GM19240 (cell line): Measurements from ENCODE around the gene FRA10AC1.
"Not testable (repeated sequence)": the region's sequence is repeated elsewhere in the genome, so short reads cannot be mapped to it uniquely, and the experiment has no call there.

Experiments
- DNase-seq: peaks from one replicate; pipeline ENCODE4 v3.0.0; 2011; ENCODE audit warnings: low spot score; ENCODE audit not compliant: insufficient read length

FRA10AC1 gene

GRCh38 chr10:93703841-93704240 lies 1.4 kb upstream of the FRA10AC1 start:
- no peak for DNase-seq

GRCh38 chr10:93703066-93703465 lies 674 bp upstream of the FRA10AC1 start:
- no peak for DNase-seq

GRCh38 chr10:93701866-93702209 lies 554 bp downstream of the FRA10AC1 start:
- no peak for DNase-seq

GRCh38 chr10:93697207-93697606 lies 5.2 kb downstream of the FRA10AC1 start:
- no peak for DNase-seq

- not testable (repeated sequence) for DNase-seq
These were observed 5.8 kb downstream of the FRA10AC1 start for GRCh38 chr10:93696582-93696981.

GRCh38 chr10:93695740-93696139 lies 6.7 kb downstream of the FRA10AC1 start:
- DNase-seq = no peak

GRCh38 chr10:93687737-93688136 lies 14.7 kb downstream of the FRA10AC1 start:
- no peak for DNase-seq

GRCh38 chr10:93680412-93681047 lies 21.9 kb downstream of the FRA10AC1 start:
- no peak for DNase-seq

- DNase-seq = no peak
These were observed 23.4 kb downstream of the FRA10AC1 start for GRCh38 chr10:93678805-93679587.

GRCh38 chr10:93678386-93678785 lies 24.0 kb downstream of the FRA10AC1 start:
- no peak for DNase-seq

GRCh38 chr10:93673791-93674190 lies 28.6 kb downstream of the FRA10AC1 start:
- DNase-seq = no peak

- no peak for DNase-seq
These were observed 29.5 kb downstream of the FRA10AC1 start for GRCh38 chr10:93672890-93673289.

- DNase-seq = no peak
These were observed 30.2 kb downstream of the FRA10AC1 start for GRCh38 chr10:93672022-93672678.

- no peak for DNase-seq
These were observed 31.4 kb downstream of the FRA10AC1 start for GRCh38 chr10:93671042-93671441.

- DNase-seq = no peak
These were observed 32.0 kb downstream of the FRA10AC1 start for GRCh38 chr10:93670372-93670771.

- no peak for DNase-seq
These were observed 34.6 kb downstream of the FRA10AC1 start for GRCh38 chr10:93667795-93668194.

GRCh38 chr10:93666030-93666429 lies 36.4 kb downstream of the FRA10AC1 start:
- no peak for DNase-seq

GRCh38 chr10:93657757-93658156 lies 44.6 kb downstream of the FRA10AC1 start:
- no peak for DNase-seq

- no peak for DNase-seq
These were observed 46.2 kb downstream of the FRA10AC1 start for GRCh38 chr10:93656155-93656554.

- DNase-seq = no peak
These were observed 48.2 kb downstream of the FRA10AC1 start for GRCh38 chr10:93654201-93654600.

- DNase-seq = no peak
These were observed 49.5 kb downstream of the FRA10AC1 start for GRCh38 chr10:93652857-93653256.

GRCh38 chr10:93639791-93640190 lies 62.6 kb downstream of the FRA10AC1 start:
- DNase-seq = no peak
